Measurements from ENCODE around the gene GATA3. TPM values are rescaled to one million over a fixed set of nuclear protein-coding genes. Genes with fewer than 3 reads are reported as not detected.

Gene GATA3
- total RNA-seq, 1 experiment from 2014 or later, result 5.9 TPM

GRCh38 chr10:8086315-8086714 lies 31.8 kb downstream of the GATA3 start:
- POLR2A ChIA-PET, result no interaction called here
- TF ChIP-seq TCF7L2 (IDR thresholded peaks at IDR 0.05; ENCODE audit: low read depth, low read length) (no peak), REST (IDR thresholded peaks at IDR 0.05; ENCODE audit: insufficient read depth in 1 of 2, low read depth in 2 of 2, low read length in 1 of 2) (no peak), SIN3A (IDR thresholded peaks at IDR 0.05; ENCODE audit: borderline replicate concordance, insufficient read depth, low read depth, low read length) (no peak), POLR2AphosphoS5 (IDR thresholded peaks at IDR 0.05; ENCODE audit: low read depth, low read length) (no peak), CTCF (IDR thresholded peaks at IDR 0.05) (no peak)
- no peaks in the 10 kb centered on the region for H3K36me3 ChIP-seq (ENCODE audit: control insufficient read depth, insufficient read depth, low read length)
- no peak overlapping the region for H3K27ac ChIP-seq (ENCODE audit: low read length)
- DNase-seq (ENCODE audit: low read depth, low spot score) (no peak), ATAC-seq (no peak)
- CTCF ChIA-PET, result interaction anchor here (0.5 kb wide), 1 partner anchor 1055 kb away, joined by 3 read pairs; no protein-coding TSS in a partner anchor
- no peaks in the 10 kb centered on the region for H3K9me3 ChIP-seq (ENCODE audit: control insufficient read depth, insufficient read depth, low read depth, low read length)
- BruUV-seq (replicated peaks), result no TSS peak
- in situ Hi-C loops (cut with HindIII; ENCODE audit: low pct_unique_long_range_greater_than_20kb, low sequenced_read_pairs) (no loop called here), intact Hi-C loops (cut with micrococcal nuclease; ENCODE audit: unreplicated experiment) (no loop called here)
- no peak overlapping the region for H3K4me3 ChIP-seq (ENCODE audit: low read depth in 2 of 2, low read length in 2 of 2)
- H3K4me1 ChIP-seq (ENCODE audit: control insufficient read depth, insufficient read depth, low read length), result no peaks in the 10 kb centered on the region
- H3K27me3 ChIP-seq (ENCODE audit: control insufficient read depth, insufficient read depth, low read length), result no peaks in the 10 kb centered on the region

- Histone ChIP-seq H3K27me3 (ENCODE audit: control insufficient read depth, insufficient read depth, low read length) (no peaks in the 10 kb centered on the region), H3K36me3 (ENCODE audit: control insufficient read depth, insufficient read depth, low read length) (no peaks in the 10 kb centered on the region), H3K9me3 (ENCODE audit: control insufficient read depth, insufficient read depth, low read depth, low read length) (no peaks in the 10 kb centered on the region), H3K4me1 (ENCODE audit: control insufficient read depth, insufficient read depth, low read length) (no peaks in the 10 kb centered on the region), H3K27ac (ENCODE audit: low read length) (no peak overlapping the region), H3K4me3 (ENCODE audit: low read depth in 2 of 2, low read length in 2 of 2) (no peak overlapping the region)
- TF ChIP-seq SIN3A (IDR thresholded peaks at IDR 0.05; ENCODE audit: borderline replicate concordance, insufficient read depth, low read depth, low read length), result no peak
- TF ChIP-seq POLR2AphosphoS5 (IDR thresholded peaks at IDR 0.05; ENCODE audit: low read depth, low read length), result no peak
- no peak for TF ChIP-seq CTCF (IDR thresholded peaks at IDR 0.05)
- no peak for TF ChIP-seq TCF7L2 (IDR thresholded peaks at IDR 0.05; ENCODE audit: low read depth, low read length)
- TF ChIP-seq REST (IDR thresholded peaks at IDR 0.05; ENCODE audit: insufficient read depth in 1 of 2, low read depth in 2 of 2, low read length in 1 of 2), result no peak
- POLR2A ChIA-PET, result no interaction called here
- ATAC-seq (no peak), DNase-seq (ENCODE audit: low read depth, low spot score) (no peak)
- CTCF ChIA-PET, result no interaction called here
- no TSS peak for BruUV-seq (replicated peaks)
- intact Hi-C loops (cut with micrococcal nuclease; ENCODE audit: unreplicated experiment), result no loop called here
- in situ Hi-C loops (cut with HindIII; ENCODE audit: low pct_unique_long_range_greater_than_20kb, low sequenced_read_pairs), result no loop called here
Observed at GRCh38 chr10:8088504-8088903, 34.0 kb downstream of the GATA3 start.
